ENCODE data around the gene SNRNP25.

SNRNP25 gene

DNA sequence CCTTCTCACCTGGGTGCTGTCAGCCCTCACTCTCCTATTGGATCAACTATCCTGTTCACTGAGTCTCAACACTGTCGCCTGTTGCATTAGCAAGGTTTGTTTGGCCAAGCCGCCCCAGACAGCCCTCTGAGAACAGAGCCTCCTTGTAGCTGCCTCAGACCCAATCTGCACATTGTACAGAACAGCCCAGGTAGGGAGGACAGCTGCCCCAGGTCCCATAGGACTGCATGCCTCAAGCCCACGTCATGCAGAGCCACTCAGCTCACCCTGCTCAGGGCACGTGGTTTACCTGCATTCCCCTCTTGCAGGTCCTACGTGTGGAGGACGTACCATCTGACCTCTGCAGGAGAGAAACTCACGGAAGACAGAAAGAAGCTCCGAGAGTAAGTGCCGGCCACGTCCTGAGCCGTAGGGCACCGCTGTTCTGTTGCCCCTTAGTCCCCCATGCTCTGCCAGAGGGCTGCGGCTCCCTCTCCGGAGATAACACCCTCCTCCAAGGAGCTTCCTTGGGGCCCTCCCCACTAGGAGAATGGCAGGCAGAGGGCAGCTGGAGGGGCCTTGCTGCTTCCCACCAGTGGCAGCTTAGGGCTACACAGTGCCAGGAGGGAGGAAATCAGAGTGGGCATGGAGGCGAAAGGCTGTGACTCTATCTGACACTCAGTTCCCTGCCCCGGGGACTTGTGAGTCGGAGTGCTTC, 2.8 kb downstream of the SNRNP25 start:
- H3K9me3 ChIP-seq (ENCODE audit: control insufficient read depth in 5 of 5, low read length in 5 of 5): no peaks in the 10 kb centered on the region
- H3K9ac ChIP-seq (ENCODE audit: low read length in 5 of 5): no peak overlapping the region
- no peaks in the 10 kb centered on the region for H3K27me3 ChIP-seq (ENCODE audit: control insufficient read depth in 5 of 5, insufficient read depth in 4 of 5, low read length in 5 of 5)
- peaks cover 0 to 60% (median 57%) of the 10 kb centered on the region in 5 donors for H3K36me3 ChIP-seq (ENCODE audit: control insufficient read depth in 5 of 5, insufficient read depth in 5 of 5, low read length in 5 of 5)
- no peak overlapping the region for H3K4me3 ChIP-seq (ENCODE audit: low read depth in 1 of 5, low read length in 5 of 5)
- no peak overlapping the region for H3K27ac ChIP-seq (ENCODE audit: low read depth, low read length)
- H3K4me1 ChIP-seq (ENCODE audit: control insufficient read depth in 5 of 5, insufficient read depth in 5 of 5, low read length in 5 of 5): peaks cover 0 to 19% (median 18%) of the 10 kb centered on the region in 5 donors

- Histone ChIP-seq H3K9me3 (ENCODE audit: control insufficient read depth in 5 of 5, low read length in 5 of 5) (no peaks in the 10 kb centered on the region), H3K27me3 (ENCODE audit: control insufficient read depth in 5 of 5, insufficient read depth in 4 of 5, low read length in 5 of 5) (no peaks in the 10 kb centered on the region), H3K4me1 (ENCODE audit: control insufficient read depth in 5 of 5, insufficient read depth in 5 of 5, low read length in 5 of 5) (peaks cover 0 to 19% (median 13%) of the 10 kb centered on the region in 5 donors), H3K9ac (ENCODE audit: low read length in 5 of 5) (no peak overlapping the region), H3K36me3 (ENCODE audit: control insufficient read depth in 5 of 5, insufficient read depth in 5 of 5, low read length in 5 of 5) (peaks cover 0 to 73% (median 70%) of the 10 kb centered on the region in 5 donors), H3K4me3 (ENCODE audit: low read depth in 1 of 5, low read length in 5 of 5) (no peak overlapping the region), H3K27ac (ENCODE audit: low read depth, low read length) (no peak overlapping the region)
These were observed 4.1 kb downstream of the SNRNP25 start for GRCh38 chr16:57711-58110.

DNA sequence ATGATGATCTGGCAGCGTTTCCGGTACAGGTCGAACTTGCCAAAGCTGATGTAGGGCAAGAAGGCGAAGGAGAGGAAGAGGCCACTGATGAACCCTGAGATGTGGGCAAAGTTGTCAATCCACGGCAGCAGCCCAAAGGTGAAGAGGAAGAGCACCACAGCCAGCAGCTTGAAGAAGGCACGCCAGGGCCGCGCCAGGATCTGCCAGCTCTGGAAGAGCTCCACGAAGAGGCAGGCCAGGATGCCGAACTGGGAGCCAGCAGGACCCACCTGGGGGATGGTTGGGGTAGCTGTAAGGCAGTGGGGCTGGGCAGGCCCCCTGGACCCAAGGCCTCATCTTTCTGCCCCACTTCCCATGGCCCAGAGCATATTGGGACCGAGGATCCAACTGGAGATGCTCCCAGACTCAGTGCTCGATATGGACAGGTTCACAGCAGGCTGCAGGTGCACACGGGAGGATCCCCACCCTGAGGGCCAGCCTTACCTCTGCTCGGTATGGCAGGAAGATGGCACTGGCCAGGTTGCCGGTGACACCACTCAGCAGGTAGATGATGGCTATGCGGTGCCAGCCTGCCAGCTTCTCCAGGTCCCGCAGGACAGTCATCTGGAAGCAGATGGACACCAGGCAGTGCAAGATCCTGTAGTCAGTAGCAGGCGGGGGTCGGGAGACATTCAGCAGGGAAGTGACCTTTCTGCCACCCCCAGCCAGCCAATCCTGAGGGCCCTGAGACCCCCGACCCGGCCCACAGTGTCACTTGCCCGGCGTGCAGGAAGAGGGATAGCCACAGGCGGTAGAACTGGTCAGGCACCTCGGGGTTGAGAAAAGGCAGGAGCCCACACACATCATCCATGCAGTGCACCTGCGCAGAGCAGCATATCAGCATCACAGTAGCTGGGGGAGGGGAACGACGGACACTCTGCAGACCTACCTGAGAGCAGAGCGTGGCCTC, 5.1 kb downstream of the SNRNP25 start:
- Histone ChIP-seq H3K9ac (ENCODE audit: low read length in 5 of 5) (no peak overlapping the region), H3K9me3 (ENCODE audit: control insufficient read depth in 5 of 5, low read length in 5 of 5) (no peaks in the 10 kb centered on the region), H3K27ac (ENCODE audit: low read depth, low read length) (no peak overlapping the region), H3K4me3 (ENCODE audit: low read depth in 1 of 5, low read length in 5 of 5) (no peak overlapping the region), H3K4me1 (ENCODE audit: control insufficient read depth in 5 of 5, insufficient read depth in 5 of 5, low read length in 5 of 5) (peaks cover 0 to 11% (median 8%) of the 10 kb centered on the region in 5 donors), H3K27me3 (ENCODE audit: control insufficient read depth in 5 of 5, insufficient read depth in 4 of 5, low read length in 5 of 5) (no peaks in the 10 kb centered on the region), H3K36me3 (ENCODE audit: control insufficient read depth in 5 of 5, insufficient read depth in 5 of 5, low read length in 5 of 5) (peaks cover 0 to 83% (median 80%) of the 10 kb centered on the region in 5 donors)

DNA sequence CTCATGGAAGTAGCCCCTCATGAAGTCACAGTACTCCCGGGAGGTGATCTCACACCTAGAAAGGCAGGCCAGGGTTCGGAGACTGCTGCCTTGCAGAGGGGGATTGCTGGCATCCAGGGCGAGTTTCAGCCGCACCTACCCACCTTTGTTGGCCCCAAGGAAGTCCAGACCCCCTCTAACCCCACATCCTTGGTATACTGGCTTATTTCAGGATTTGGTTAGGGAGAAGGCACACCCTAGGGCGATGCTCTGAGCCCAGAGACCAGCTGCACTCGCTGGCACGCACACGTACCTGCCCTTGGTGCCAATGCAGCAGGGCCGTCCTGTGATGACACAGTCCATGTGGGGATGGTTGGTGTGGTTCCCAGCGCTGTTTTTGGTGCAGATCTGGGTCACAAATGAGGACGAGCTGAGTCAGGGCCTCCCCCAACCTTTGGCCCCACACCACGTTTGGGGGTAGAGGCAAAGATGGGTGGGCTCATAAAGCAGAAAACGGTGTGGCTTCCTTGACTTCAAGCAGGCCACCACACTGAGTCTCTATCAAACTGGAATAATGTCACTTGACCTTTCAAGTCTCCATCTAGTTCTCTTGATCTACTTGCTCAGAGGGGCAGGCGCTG, 5.9 kb downstream of the SNRNP25 start:
- H3K9ac ChIP-seq (ENCODE audit: low read length in 5 of 5): no peak overlapping the region
- no peak overlapping the region for H3K4me3 ChIP-seq (ENCODE audit: low read depth in 1 of 5, low read length in 5 of 5)
- peaks cover 0 to 91% (median 88%) of the 10 kb centered on the region in 5 donors for H3K36me3 ChIP-seq (ENCODE audit: control insufficient read depth in 5 of 5, insufficient read depth in 5 of 5, low read length in 5 of 5)
- H3K4me1 ChIP-seq (ENCODE audit: control insufficient read depth in 5 of 5, insufficient read depth in 5 of 5, low read length in 5 of 5): peaks cover 0 to 3% (median 0%) of the 10 kb centered on the region in 5 donors
- H3K27ac ChIP-seq (ENCODE audit: low read depth, low read length): no peak overlapping the region
- no peaks in the 10 kb centered on the region for H3K9me3 ChIP-seq (ENCODE audit: control insufficient read depth in 5 of 5, low read length in 5 of 5)
- H3K27me3 ChIP-seq (ENCODE audit: control insufficient read depth in 5 of 5, insufficient read depth in 4 of 5, low read length in 5 of 5): no peaks in the 10 kb centered on the region

DNA sequence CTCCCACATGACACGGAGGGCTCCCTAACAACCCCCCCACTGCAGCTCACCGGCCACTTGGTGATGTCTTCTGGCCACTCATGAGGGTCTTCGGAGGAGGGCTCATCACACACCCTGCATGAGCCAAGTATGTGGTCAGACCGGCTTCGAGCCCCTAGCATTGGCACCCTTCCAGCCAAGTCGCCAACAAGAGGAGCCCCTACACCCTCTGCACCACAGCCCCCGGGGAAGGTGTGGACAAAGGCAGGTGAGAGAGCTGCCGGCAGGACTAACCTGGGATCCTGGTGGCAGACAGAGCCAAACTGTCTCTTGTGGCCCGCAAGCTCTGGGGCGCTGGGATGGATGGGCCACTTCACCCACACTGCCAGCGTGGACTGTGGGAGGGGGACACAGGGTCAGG, 6.5 kb downstream of the SNRNP25 start:
- Histone ChIP-seq H3K4me3 (ENCODE audit: low read depth in 1 of 5, low read length in 5 of 5) (no peak overlapping the region), H3K36me3 (ENCODE audit: control insufficient read depth in 5 of 5, insufficient read depth in 5 of 5, low read length in 5 of 5) (peaks cover 0 to 97% (median 92%) of the 10 kb centered on the region in 5 donors), H3K27ac (ENCODE audit: low read depth, low read length) (no peak overlapping the region), H3K9ac (ENCODE audit: low read length in 5 of 5) (no peak overlapping the region), H3K9me3 (ENCODE audit: control insufficient read depth in 5 of 5, low read length in 5 of 5) (no peaks in the 10 kb centered on the region), H3K27me3 (ENCODE audit: control insufficient read depth in 5 of 5, insufficient read depth in 4 of 5, low read length in 5 of 5) (no peaks in the 10 kb centered on the region), H3K4me1 (ENCODE audit: control insufficient read depth in 5 of 5, insufficient read depth in 5 of 5, low read length in 5 of 5) (peaks cover 0 to 3% (median 0%) of the 10 kb centered on the region in 5 donors)

GRCh38 chr16:60929-61878, 7.6 kb downstream of the SNRNP25 start:
- Histone ChIP-seq H3K36me3 (ENCODE audit: control insufficient read depth in 5 of 5, insufficient read depth in 5 of 5, low read length in 5 of 5) (peaks cover 0 to 88% (median 83%) of the 10 kb centered on the region in 5 donors), H3K9ac (ENCODE audit: low read length in 5 of 5) (no peak overlapping the region), H3K4me1 (ENCODE audit: control insufficient read depth in 5 of 5, insufficient read depth in 5 of 5, low read length in 5 of 5) (peaks cover 0 to 13% (median 6%) of the 10 kb centered on the region in 5 donors), H3K9me3 (ENCODE audit: control insufficient read depth in 5 of 5, low read length in 5 of 5) (no peaks in the 10 kb centered on the region), H3K4me3 (ENCODE audit: low read depth in 1 of 5, low read length in 5 of 5) (no peak overlapping the region), H3K27ac (ENCODE audit: low read depth, low read length) (no peak overlapping the region), H3K27me3 (ENCODE audit: control insufficient read depth in 5 of 5, insufficient read depth in 4 of 5, low read length in 5 of 5) (no peaks in the 10 kb centered on the region)

- H3K9ac ChIP-seq (ENCODE audit: low read length in 5 of 5): no peak overlapping the region
- no peak overlapping the region for H3K4me3 ChIP-seq (ENCODE audit: low read depth in 1 of 5, low read length in 5 of 5)
- H3K27ac ChIP-seq (ENCODE audit: low read depth, low read length): no peak overlapping the region
- H3K36me3 ChIP-seq (ENCODE audit: control insufficient read depth in 5 of 5, insufficient read depth in 5 of 5, low read length in 5 of 5): peaks cover 0 to 81% (median 76%) of the 10 kb centered on the region in 5 donors
- peaks cover 0 to 18% (median 12%) of the 10 kb centered on the region in 5 donors for H3K4me1 ChIP-seq (ENCODE audit: control insufficient read depth in 5 of 5, insufficient read depth in 5 of 5, low read length in 5 of 5)
- H3K27me3 ChIP-seq (ENCODE audit: control insufficient read depth in 5 of 5, insufficient read depth in 4 of 5, low read length in 5 of 5): no peaks in the 10 kb centered on the region
- no peaks in the 10 kb centered on the region for H3K9me3 ChIP-seq (ENCODE audit: control insufficient read depth in 5 of 5, low read length in 5 of 5)
These were observed 8.3 kb downstream of the SNRNP25 start for GRCh38 chr16:61879-62281.

DNA sequence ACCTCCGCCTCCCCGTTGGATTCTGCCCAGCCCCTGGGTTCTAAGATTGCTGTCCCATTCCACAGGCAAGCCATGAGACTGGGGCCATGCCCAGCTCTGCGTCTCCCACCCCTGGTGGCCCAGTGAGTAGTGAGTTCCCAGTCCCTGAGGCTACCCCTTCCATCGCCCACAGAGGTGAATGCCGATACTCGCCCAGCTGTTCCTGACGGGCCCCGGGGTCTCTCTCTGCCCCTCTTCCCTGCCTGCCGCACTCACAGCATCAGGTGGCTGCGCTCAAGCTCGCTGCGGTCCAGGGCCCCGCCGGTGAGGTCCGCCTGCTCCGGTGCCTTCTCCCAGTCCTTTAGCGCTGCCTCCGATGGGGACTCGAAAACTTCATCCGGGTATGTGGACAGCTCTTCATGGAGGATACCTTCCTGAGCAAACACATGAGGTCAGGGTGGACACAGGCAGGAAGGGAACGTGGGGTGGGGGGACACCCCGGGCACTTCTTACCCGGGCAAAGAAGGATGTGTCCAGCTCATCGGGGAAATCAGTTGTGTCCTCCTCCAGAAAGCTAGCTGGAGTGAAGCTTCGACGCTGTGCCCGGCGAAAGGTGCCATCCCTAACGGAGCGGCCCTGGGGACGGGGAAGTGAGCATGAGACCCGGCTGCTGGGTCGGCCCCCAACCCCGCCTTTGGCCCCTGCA, 8.8 kb downstream of the SNRNP25 start:
- Histone ChIP-seq H3K9ac (ENCODE audit: low read length in 5 of 5) (no peak overlapping the region), H3K4me3 (ENCODE audit: low read depth in 1 of 5, low read length in 5 of 5) (no peak overlapping the region), H3K4me1 (ENCODE audit: control insufficient read depth in 5 of 5, insufficient read depth in 5 of 5, low read length in 5 of 5) (peaks cover 0 to 21% (median 17%) of the 10 kb centered on the region in 5 donors), H3K27ac (ENCODE audit: low read depth, low read length) (no peak overlapping the region), H3K9me3 (ENCODE audit: control insufficient read depth in 5 of 5, low read length in 5 of 5) (no peaks in the 10 kb centered on the region), H3K36me3 (ENCODE audit: control insufficient read depth in 5 of 5, insufficient read depth in 5 of 5, low read length in 5 of 5) (peaks cover 0 to 76% (median 72%) of the 10 kb centered on the region in 5 donors), H3K27me3 (ENCODE audit: control insufficient read depth in 5 of 5, insufficient read depth in 4 of 5, low read length in 5 of 5) (no peaks in the 10 kb centered on the region)

GRCh38 chr16:62968-63391, 9.4 kb downstream of the SNRNP25 start:
- Histone ChIP-seq H3K36me3 (ENCODE audit: control insufficient read depth in 5 of 5, insufficient read depth in 5 of 5, low read length in 5 of 5) (peaks cover 0 to 70% (median 67%) of the 10 kb centered on the region in 5 donors), H3K9ac (ENCODE audit: low read length in 5 of 5) (no peak overlapping the region), H3K27ac (ENCODE audit: low read depth, low read length) (no peak overlapping the region), H3K4me1 (ENCODE audit: control insufficient read depth in 5 of 5, insufficient read depth in 5 of 5, low read length in 5 of 5) (peaks cover 0 to 25% (median 21%) of the 10 kb centered on the region in 5 donors), H3K27me3 (ENCODE audit: control insufficient read depth in 5 of 5, insufficient read depth in 4 of 5, low read length in 5 of 5) (no peaks in the 10 kb centered on the region), H3K4me3 (ENCODE audit: low read depth in 1 of 5, low read length in 5 of 5) (no peak overlapping the region), H3K9me3 (ENCODE audit: control insufficient read depth in 5 of 5, low read length in 5 of 5) (no peaks in the 10 kb centered on the region)

All from subcutaneous abdominal adipose tissue (tissue), 5 donors.